ENCODE results near the gene SIAH3.
"Not testable (repeated sequence)": the region's sequence is repeated elsewhere in the genome, so short reads cannot be mapped to it uniquely, and the experiment has no call there.

SIAH3 gene, protein sequence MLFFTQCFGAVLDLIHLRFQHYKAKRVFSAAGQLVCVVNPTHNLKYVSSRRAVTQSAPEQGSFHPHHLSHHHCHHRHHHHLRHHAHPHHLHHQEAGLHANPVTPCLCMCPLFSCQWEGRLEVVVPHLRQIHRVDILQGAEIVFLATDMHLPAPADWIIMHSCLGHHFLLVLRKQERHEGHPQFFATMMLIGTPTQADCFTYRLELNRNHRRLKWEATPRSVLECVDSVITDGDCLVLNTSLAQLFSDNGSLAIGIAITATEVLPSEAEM

DNA sequence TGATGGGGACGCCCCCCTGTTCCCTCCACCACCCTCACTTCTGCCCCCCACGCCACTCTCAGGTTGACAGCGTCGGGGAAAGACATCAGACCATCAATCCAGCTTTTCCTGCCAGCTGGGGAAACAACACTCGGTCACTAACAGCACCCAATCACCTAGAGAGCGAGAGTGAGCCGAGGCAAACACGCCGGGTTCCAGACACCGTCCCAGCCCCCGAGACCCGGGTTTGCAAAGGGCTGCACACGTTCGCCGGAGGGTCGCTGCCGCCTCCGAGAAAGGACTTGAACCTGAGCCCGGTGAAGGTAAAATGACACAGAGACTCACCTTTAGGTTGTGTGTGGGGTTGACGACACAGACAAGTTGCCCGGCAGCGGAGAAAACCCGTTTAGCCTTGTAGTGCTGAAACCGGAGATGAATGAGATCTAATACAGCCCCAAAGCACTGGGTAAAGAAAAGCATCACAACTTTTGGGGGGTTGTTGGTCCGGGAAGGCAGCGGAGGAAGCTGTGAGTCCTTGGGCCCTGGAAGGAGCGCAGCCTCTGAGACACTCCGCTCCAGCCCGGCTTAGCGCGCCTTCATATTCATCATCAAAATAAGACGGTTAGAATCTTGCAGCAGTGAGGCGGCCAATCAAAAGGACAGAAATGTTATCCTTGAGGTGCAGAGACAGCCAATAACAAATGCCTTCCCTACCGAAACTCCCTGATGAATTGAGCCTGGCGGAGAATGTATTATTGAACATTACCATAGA, at the start of gene SIAH3:
TSS of gene SIAH3 (minus strand) at position 583 of the 751 bp plus-strand sequence. CDS start at position 459, 124 bp downstream.
- in situ Hi-C loops (cut with HindIII; ENCODE audit: low sequenced_read_pairs) = no loop called here

- in situ Hi-C loops (cut with HindIII; ENCODE audit: low sequenced_read_pairs) = no loop called here
These were observed 47.9 kb upstream of the SIAH3 start for GRCh38 chr13:45899406-45899805.

GRCh38 chr13:45897562-45897961, 46.0 kb upstream of the SIAH3 start:
- in situ Hi-C loops (cut with HindIII; ENCODE audit: low sequenced_read_pairs) = no loop called here

- in situ Hi-C loops (cut with HindIII; ENCODE audit: low sequenced_read_pairs) = no loop called here
These were observed 44.7 kb upstream of the SIAH3 start for GRCh38 chr13:45896285-45896684.

GRCh38 chr13:45895881-45896280, 44.3 kb upstream of the SIAH3 start:
- in situ Hi-C loops (cut with HindIII; ENCODE audit: low sequenced_read_pairs) = no loop called here

- in situ Hi-C loops (cut with HindIII; ENCODE audit: low sequenced_read_pairs) = no loop called here
These were observed 41.0 kb upstream of the SIAH3 start for GRCh38 chr13:45892513-45892912.

DNA sequence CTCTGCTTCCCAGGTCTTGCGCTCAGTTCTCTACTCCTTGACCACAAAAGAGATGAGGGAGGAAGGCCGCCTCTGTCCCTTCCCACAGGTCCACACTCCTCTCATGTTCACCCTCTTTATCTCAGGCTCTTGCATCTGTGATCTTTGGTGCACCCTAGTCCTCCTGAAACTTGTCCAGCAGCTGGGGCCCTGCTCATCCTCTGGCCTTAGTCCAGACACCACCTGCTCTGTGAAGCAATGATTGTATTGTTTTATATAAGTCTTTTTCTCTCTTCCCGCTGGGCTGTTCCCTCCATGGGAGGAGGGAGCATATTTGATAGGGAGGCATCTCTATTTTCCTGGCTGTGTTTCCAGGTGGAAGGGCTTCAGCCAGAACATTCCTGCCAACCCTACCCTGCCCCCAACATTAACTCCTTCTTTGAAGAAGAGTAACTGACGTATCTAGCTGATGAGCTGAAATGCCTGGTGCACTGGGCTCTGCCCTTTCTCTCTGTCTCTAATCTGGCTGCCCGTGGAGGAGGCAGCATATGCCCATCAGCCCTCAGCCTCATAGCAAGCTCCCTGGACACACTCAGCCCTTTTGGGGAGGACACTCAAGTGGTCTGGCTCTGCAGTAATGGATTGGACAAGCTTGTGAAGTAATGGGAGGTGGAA, 38.2 kb upstream of the SIAH3 start:
- in situ Hi-C loops (cut with HindIII; ENCODE audit: low sequenced_read_pairs) = no loop called here

- in situ Hi-C loops (cut with HindIII; ENCODE audit: low sequenced_read_pairs) = no loop called here
These were observed 34.9 kb upstream of the SIAH3 start for GRCh38 chr13:45886466-45886865.

GRCh38 chr13:45885194-45885593, 33.6 kb upstream of the SIAH3 start:
- in situ Hi-C loops (cut with HindIII; ENCODE audit: low sequenced_read_pairs) = no loop called here

GRCh38 chr13:45882626-45883025, 31.1 kb upstream of the SIAH3 start:
- in situ Hi-C loops (cut with HindIII; ENCODE audit: low sequenced_read_pairs) = no loop called here

DNA sequence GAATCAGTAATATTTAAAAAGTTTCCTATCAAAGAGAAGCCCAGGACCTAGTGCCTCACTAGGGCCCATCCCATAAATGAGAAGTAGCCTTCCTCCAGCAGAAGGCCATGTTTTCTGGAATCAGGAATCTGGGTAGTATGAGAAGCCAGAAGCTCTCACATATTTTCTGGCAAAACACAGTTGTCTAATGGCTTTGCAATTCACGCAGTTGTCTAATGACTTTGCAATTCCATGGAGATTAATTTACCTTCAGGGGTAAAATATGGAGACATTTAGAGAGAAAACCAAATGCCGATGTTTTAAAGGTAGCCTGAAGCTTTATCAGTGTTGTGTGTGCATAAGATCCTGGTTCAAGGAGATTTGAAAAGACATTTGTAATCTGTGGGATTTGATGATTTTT, 29.8 kb upstream of the SIAH3 start:
- in situ Hi-C loops (cut with HindIII; ENCODE audit: low sequenced_read_pairs) = no loop called here

GRCh38 chr13:45880242-45880641, 28.7 kb upstream of the SIAH3 start:
- in situ Hi-C loops (cut with HindIII; ENCODE audit: low sequenced_read_pairs) = no loop called here

DNA sequence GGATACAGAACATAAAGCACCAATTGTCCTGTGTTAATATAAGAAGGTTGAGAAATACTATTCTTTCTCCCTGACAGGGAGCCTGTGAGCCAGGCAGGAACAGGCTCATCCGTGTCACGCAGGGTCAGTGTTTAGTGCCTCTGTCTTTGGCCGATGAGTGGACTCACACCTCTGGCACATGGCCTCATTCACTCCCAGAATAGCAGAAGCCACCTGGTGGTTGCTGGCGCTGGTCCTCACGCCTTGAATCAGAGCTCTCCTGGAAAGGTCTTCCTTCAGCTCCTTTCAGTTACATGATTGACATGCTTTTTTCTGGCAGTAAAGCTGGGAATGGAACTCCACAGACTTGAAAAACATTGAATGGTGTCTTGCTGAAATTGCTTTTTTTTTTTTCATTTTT, 28.1 kb upstream of the SIAH3 start:
- in situ Hi-C loops (cut with HindIII; ENCODE audit: low sequenced_read_pairs) = no loop called here

DNA sequence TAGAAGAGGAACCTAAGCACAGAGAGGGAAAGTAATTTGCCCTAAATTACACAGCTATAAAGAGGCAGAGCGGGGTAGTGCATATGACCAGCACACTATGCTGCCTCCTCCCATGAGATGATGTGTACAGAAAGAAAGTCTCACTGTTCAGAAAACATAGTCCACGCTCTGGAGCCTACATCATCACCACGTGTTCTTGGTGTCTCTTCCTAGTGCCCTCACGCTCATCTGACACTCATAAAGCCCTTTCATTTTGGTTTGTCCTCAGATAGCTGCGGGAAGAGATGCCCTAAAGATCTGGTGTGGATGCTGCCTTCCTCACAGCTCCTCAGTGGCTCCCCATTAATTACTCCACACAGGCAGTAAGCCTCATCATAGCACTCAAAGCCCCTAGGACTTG, 27.4 kb upstream of the SIAH3 start:
- in situ Hi-C loops (cut with HindIII; ENCODE audit: low sequenced_read_pairs) = no loop called here

- in situ Hi-C loops (cut with HindIII; ENCODE audit: low sequenced_read_pairs) = no loop called here
These were observed 25.2 kb upstream of the SIAH3 start for GRCh38 chr13:45876781-45877180.

GRCh38 chr13:45875951-45876350, 24.4 kb upstream of the SIAH3 start:
- in situ Hi-C loops (cut with HindIII; ENCODE audit: low sequenced_read_pairs) = no loop called here

DNA sequence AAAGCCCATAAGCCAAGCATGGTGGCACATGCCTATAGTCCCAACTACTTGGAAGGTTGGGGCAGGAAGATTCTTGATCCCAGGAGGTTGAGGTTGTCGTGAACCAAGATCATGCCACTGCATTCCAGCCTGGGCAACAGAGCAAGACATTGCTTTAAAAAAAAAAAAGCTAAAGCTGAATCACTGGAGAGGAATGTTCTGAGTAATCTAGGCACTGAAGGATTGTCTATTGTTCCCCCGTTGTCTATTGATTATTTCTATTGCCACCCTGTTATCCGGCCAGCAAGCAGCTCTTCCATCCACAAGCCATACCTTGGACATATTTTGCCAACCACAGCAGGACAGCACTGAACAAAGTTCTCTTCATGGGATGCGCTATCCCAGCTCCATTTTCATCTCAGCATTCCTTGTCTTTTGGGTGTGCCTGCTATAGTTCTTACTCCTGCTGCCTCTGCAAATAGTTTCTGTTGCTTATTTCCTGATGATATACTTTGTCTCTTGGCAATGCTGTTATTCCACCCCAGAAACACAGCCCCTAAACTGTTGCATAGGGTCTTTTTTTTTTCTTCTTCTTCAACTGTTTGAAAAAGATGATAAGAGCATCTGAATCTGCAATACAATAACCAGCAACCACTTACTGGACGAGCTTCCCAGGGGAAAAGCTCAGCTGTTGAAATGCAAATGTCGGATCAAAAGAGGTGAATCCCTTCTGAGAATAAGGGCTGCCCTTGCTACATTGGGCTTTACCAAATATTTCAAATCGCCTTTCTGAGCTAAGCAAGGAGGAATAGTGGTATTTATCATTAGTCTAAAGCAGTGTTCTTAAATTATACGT, 22.2 kb upstream of the SIAH3 start:
- in situ Hi-C loops (cut with HindIII; ENCODE audit: low sequenced_read_pairs) = no loop called here

DNA sequence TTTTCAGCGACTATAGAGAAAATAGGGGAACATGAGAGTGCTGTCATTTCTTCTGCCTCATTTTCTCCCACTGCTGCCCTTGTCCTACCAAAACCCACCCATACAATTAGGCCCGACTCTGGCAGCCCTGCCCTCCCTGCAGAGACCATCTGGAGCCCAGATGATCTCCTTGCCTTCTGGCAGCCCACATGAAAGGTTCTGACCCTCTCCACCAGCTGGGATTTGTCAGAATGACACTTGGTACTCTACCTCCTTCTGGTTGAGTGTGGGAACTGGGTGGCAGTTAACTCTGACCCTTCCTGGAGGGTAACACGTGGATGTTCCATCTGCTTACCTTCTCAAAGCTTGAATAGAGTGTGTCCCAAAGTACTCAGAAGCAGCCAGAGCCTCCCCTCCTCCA, 21.0 kb upstream of the SIAH3 start:
- in situ Hi-C loops (cut with HindIII; ENCODE audit: low sequenced_read_pairs) = no loop called here

GRCh38 chr13:45871201-45871600, 19.6 kb upstream of the SIAH3 start:
- in situ Hi-C loops (cut with HindIII; ENCODE audit: low sequenced_read_pairs) = not testable (repeated sequence)

DNA sequence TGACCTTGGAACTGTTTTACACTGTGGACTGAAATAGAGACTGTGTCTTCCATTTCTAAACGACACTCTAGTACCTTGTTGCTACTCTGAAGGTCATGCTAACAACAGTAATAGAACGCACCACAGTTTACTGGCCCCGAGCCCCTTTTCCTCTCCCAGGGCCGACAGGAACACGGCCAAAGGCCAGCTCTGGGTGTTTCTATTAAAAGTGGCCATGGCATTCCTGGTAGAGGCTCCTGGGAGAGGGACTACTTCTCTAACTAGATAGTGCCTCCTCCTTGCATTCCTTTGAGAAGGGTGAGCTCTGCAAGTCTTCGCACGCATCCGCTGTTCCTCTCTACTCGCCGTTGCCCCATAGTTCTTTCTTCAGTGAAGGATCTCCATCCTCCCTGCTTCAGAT, 18.7 kb upstream of the SIAH3 start:
- in situ Hi-C loops (cut with HindIII; ENCODE audit: low sequenced_read_pairs) = no loop called here

- in situ Hi-C loops (cut with HindIII; ENCODE audit: low sequenced_read_pairs) = no loop called here
These were observed 13.9 kb upstream of the SIAH3 start for GRCh38 chr13:45865414-45865813.
